B cell (primary cell): ENCODE results near the gene TUBB8. TPM values are rescaled to one million over a fixed set of nuclear protein-coding genes. Genes with fewer than 3 reads are reported as not detected.

Experiments
- ATAC-seq: fragments of 200-7000 bp; cut with Tn5 transposase; one replicate; pipeline ENCODE4 v1.10.0; 2021; ENCODE audit warnings: low read depth, mild to moderate bottlenecking, moderate number of reproducible peaks, moderate library complexity
- CTCF ChIA-PET: fragments of 350-600 bp; sonication (Branson Sonifier 250); formaldehyde crosslinking; loops from one replicate; lab custom pipeline; 2021; ENCODE audit warnings: antibody characterized with exemption, inconsistent platforms; lab: Charles Lee
- POLR2A ChIA-PET: fragments of 350-600 bp; sonication (Branson Sonifier 250); formaldehyde crosslinking; loops from one replicate; lab custom pipeline; 2021; ENCODE audit warnings: antibody characterized with exemption; lab: Charles Lee
- DNase-seq: peaks from one replicate; pipeline ENCODE4 v3.0.0; 2013
- H2AFZ ChIP-seq: 2 replicates; pipeline ENCODE4 v1.6.1; 2012; ENCODE audit warnings: mild to moderate bottlenecking, low read depth, low read length; ENCODE audit not compliant: insufficient read depth, poor library complexity, severe bottlenecking
- H3K27ac ChIP-seq, 2 donors: 1 replicate in 1 of 2; 2 replicates in 1 of 2; pipeline ENCODE4 v1.5.1; 2012 to 2013; ENCODE audit warnings: low read length in 2 of 2, mild to moderate bottlenecking in 2 of 2, moderate library complexity in 1 of 2
- H3K27me3 ChIP-seq, 4 experiments: fragments of 200-600 bp in 1 of 4; sonication (generic) in 1 of 4; replicated peaks in 1 of 4; 1 replicate in 2 of 4; 2 replicates in 2 of 4; pipeline versions ENCODE4 v1.6.1 to v1.7.0; 2013 to 2016; ENCODE audit warnings: low read length in 3 of 4, mild to moderate bottlenecking in 2 of 4, mixed read lengths in 1 of 4, moderate library complexity in 1 of 4; ENCODE audit not compliant: insufficient read depth in 4 of 4, control insufficient read depth in 3 of 4; ENCODE audit errors: control extremely low read depth in 1 of 4
- H3K36me3 ChIP-seq, 2 experiments: replicated peaks in 1 of 2; 1 replicate in 1 of 2; 2 replicates in 1 of 2; pipeline versions ENCODE4 v1.6.1 to v1.7.1; 2013; ENCODE audit warnings: low read length in 1 of 2; ENCODE audit not compliant: insufficient read depth in 2 of 2, control insufficient read depth in 1 of 2; ENCODE audit errors: control extremely low read depth in 1 of 2, extremely low read depth in 1 of 2
- H3K4me1 ChIP-seq, 2 donors: fragments of 200-600 bp in 1 of 2; sonication (generic) in 1 of 2; 1 replicate in 1 of 2; 2 replicates in 1 of 2; pipeline versions ENCODE4 v1.5.1 to v1.6.1; 2013 to 2017; ENCODE audit warnings: low read length in 2 of 2; ENCODE audit not compliant: control insufficient read depth in 2 of 2, insufficient read depth in 2 of 2
- H3K4me2 ChIP-seq: replicated peaks from 2 replicates; pipeline ENCODE3; 2012; ENCODE audit warnings: mild to moderate bottlenecking, low read depth, low read length; ENCODE audit not compliant: poor library complexity, severe bottlenecking
- H3K4me3 ChIP-seq, 5 experiments: fragments of 200-600 bp in 1 of 5; sonication (generic) in 1 of 5; 1 replicate in 3 of 5; 2 replicates in 2 of 5; pipeline versions ENCODE4 v1.5.1 to v1.7.0; 2011 to 2016; ENCODE audit warnings: low read length in 4 of 5, mild to moderate bottlenecking in 4 of 5, low read depth in 2 of 5, control low read depth in 1 of 5, moderate library complexity in 1 of 5; ENCODE audit not compliant: insufficient read depth in 1 of 5; ENCODE audit errors: control extremely low read depth in 1 of 5, extremely low read depth in 1 of 5
- H3K79me2 ChIP-seq: fragments of 200-600 bp; sonication (generic); one replicate; pipeline ENCODE4 v1.6.0; 2016; ENCODE audit warnings: low read length; ENCODE audit not compliant: control insufficient read depth, insufficient read depth
- H3K9ac ChIP-seq: fragments of 200-600 bp; sonication (generic); 2 replicates; pipeline ENCODE4 v1.6.1; 2017; ENCODE audit warnings: mild to moderate bottlenecking, low read length, moderate library complexity
- H3K9me3 ChIP-seq, 3 donors: one replicate each; pipeline versions ENCODE4 v1.6.1 to v1.7.1; 2013; ENCODE audit warnings: low read length in 2 of 3; ENCODE audit not compliant: control insufficient read depth in 2 of 3, insufficient read depth in 1 of 3; ENCODE audit errors: control extremely low read depth in 1 of 3
- H4K20me1 ChIP-seq: 2 replicates; pipeline ENCODE4 v1.6.0; 2012; ENCODE audit warnings: mild to moderate bottlenecking, low read length; ENCODE audit not compliant: insufficient read depth, control insufficient read depth, poor library complexity, severe bottlenecking
- H3K27ac Mint-ChIP-seq: one replicate; pipeline ENCODE4 v1.8.0; 2021; ENCODE audit warnings: mixed read lengths
- H3K27me3 Mint-ChIP-seq: one replicate; pipeline ENCODE4 v1.8.0; 2021; ENCODE audit warnings: mixed read lengths
- H3K4me1 Mint-ChIP-seq: one replicate; pipeline ENCODE4 v1.8.0; 2021; ENCODE audit warnings: mixed read lengths
- H3K4me3 Mint-ChIP-seq: one replicate; pipeline ENCODE4 v1.8.0; 2021; ENCODE audit warnings: mixed read lengths
- H3K9me3 Mint-ChIP-seq: one replicate; pipeline ENCODE4 v1.8.0; 2022; ENCODE audit warnings: mixed read lengths; ENCODE audit not compliant: insufficient read depth
- CTCF ChIP-seq: fragments of 200-600 bp; IDR thresholded peaks from one replicate; pipeline ENCODE4 v1.8.0; 2022; ENCODE audit warnings: antibody characterized with exemption, mild to moderate bottlenecking
- EZH2 ChIP-seq: IDR thresholded peaks from 2 replicates; pipeline ENCODE4 v1.6.1; 2012; ENCODE audit warnings: borderline replicate concordance, low read depth, mild to moderate bottlenecking, moderate library complexity, low read length; ENCODE audit not compliant: insufficient read depth, poor library complexity, severe bottlenecking
- WGBS: methylation state at CpG from one replicate; pipeline ENCODE4 v1.1.5; 2013; ENCODE audit warnings: missing lambda C conversion rate; ENCODE audit not compliant: insufficient coverage; 5-methylcytosine and 5-hydroxymethylcytosine counted together
- intact Hi-C: fragments of 100-400 bp; cut with micrococcal nuclease; formaldehyde crosslinking; loops from one replicate; pipeline ENCODE4 v1.10.0; 2022
- polyA plus RNA-seq: library from polyadenylated mRNA; depleted of rRNA; stranded (reverse); fragments of >200 nt; gene quantifications from 2 replicates; pipeline ENCODE4 v1.2.3, GENCODE V29; 2012
- total RNA-seq, 2 donors: library from RNA; stranded (reverse); fragments of 120-200 nt in 1 of 2; gene quantifications; 1 replicate in 1 of 2; 2 replicates in 1 of 2; pipeline versions ENCODE4 v1.2.3 to v1.2.4, GENCODE V29; 2013 to 2022

The TUBB8 gene
- total and polyA plus RNA-seq, 2 donors (not counting 1 experiment from before 2014, with no cell fraction given): 0.64 to 0.84 TPM

- no peaks in the 10 kb centered on the region for H3K36me3 ChIP-seq
- H3K4me1 Mint-ChIP-seq: peaks cover 2% of the 10 kb centered on the region
- H3K27me3 Mint-ChIP-seq: peaks cover 41% of the 10 kb centered on the region
- ChIA-PET CTCF (no interaction called here), POLR2A (no interaction called here)
- DNase-seq (no peak), ATAC-seq (no peak)
- H2AFZ ChIP-seq: no peak overlapping the region
- H3K79me2 ChIP-seq: no peaks in the 10 kb centered on the region
- H3K27ac ChIP-seq: no peak overlapping the region
- H3K27ac Mint-ChIP-seq: no peak overlapping the region
- H3K27me3 ChIP-seq: peaks cover 0 to 46% (median 9%) of the 10 kb centered on the region in 4 experiments
- H4K20me1 ChIP-seq: no peaks in the 10 kb centered on the region
- peaks cover 0 to 8% (median 0%) of the 10 kb centered on the region in 3 donors for H3K9me3 ChIP-seq
- H3K4me3 Mint-ChIP-seq: no peak overlapping the region
- no peak overlapping the region for H3K4me2 ChIP-seq
- H3K4me3 ChIP-seq: no peak overlapping the region
- 82% methylated on average over 5 of the region's 7 CpGs for WGBS
- H3K4me1 ChIP-seq: peaks cover 6 to 13% of the 10 kb centered on the region in 2 donors
- no peak for TF ChIP-seq EZH2
- TF ChIP-seq CTCF: no peak
- no peaks in the 10 kb centered on the region for H3K9me3 Mint-ChIP-seq
- intact Hi-C loops: no loop called here
- H3K9ac ChIP-seq: no peak overlapping the region
Measured at GRCh38 chr10:80477-81105, 31.5 kb upstream of the TUBB8 start.

DNA sequence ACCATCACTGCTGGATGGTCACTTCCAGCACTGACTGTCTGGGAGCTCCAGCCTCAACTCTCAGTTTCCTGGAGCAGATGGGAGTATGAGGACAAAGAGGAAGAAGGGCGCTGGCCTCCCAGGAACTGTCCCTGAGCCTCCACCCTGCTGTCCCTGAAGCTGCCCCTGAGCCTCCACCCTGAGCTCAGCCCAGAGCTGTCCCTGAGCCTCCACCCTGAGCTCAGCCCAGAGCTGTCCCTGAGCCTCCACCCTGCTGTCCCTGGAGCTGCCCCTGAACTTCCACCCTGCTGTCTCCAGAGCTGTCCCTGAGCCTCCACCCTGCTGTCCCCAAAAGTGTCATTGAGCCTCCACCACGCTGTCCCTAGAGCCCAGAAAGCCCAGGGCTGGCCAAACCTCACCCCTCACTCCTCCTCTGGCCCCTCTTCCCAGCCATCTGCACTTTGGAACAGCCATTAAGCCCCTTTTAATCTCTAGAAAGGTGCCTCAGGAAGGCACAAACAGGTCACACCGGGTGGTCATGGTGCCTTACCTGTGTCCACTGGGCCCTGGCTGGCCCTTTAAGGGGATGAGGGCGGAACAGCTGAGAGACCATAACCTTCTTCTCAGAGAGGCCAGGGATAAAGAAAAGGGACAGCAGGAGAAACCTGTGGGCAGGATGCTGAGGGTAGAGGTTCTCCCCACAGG lies 30.6 kb upstream of the TUBB8 start:
- Mint-ChIP-seq H3K27ac (no peak overlapping the region), H3K27me3 (peaks cover 40% of the 10 kb centered on the region), H3K4me1 (peaks cover 2% of the 10 kb centered on the region), H3K4me3 (no peak overlapping the region), H3K9me3 (no peaks in the 10 kb centered on the region)
- H4K20me1 ChIP-seq: no peaks in the 10 kb centered on the region
- TF ChIP-seq CTCF (no peak), EZH2 (no peak)
- H3K4me2 ChIP-seq: no peak overlapping the region
- H3K27me3 ChIP-seq: peaks cover 0 to 43% (median 9%) of the 10 kb centered on the region in 4 experiments
- H3K36me3 ChIP-seq: no peaks in the 10 kb centered on the region
- no peak for ATAC-seq
- H3K4me1 ChIP-seq: peaks cover 6 to 14% of the 10 kb centered on the region in 2 donors
- intact Hi-C loops: no loop called here
- H2AFZ ChIP-seq: no peak overlapping the region
- peaks cover 0 to 16% (median 0%) of the 10 kb centered on the region in 3 donors for H3K9me3 ChIP-seq
- POLR2A ChIA-PET: no interaction called here
- CTCF ChIA-PET: no interaction called here
- no peak overlapping the region for H3K4me3 ChIP-seq
- no peak overlapping the region for H3K27ac ChIP-seq
- H3K9ac ChIP-seq: no peak overlapping the region
- 76% methylated on average over 3 of the region's 4 CpGs for WGBS
- no peak for DNase-seq
- H3K79me2 ChIP-seq: no peaks in the 10 kb centered on the region
